ENCODE measurements around the gene PER2. TPM values are rescaled to one million over a fixed set of nuclear protein-coding genes. Genes with fewer than 3 reads are reported as not detected.
A peak's percentile ranks its signal among the peaks of the same experiment; 100 is the strongest.

Gene PER2
- total and polyA plus RNA-seq, 4 donors, result 5.5 to 9.9 (median 9.3) TPM

- Histone ChIP-seq H3K4me3 (ENCODE audit: low read depth, low read length) (no peak overlapping the region), H3K36me3 (ENCODE audit: control insufficient read depth, insufficient read depth, low read length) (peaks cover 78% of the 10 kb centered on the region), H3K27me3 (ENCODE audit: control insufficient read depth, insufficient read depth, low read length) (no peaks in the 10 kb centered on the region), H3K27ac (ENCODE audit: low read depth, low read length) (no peak overlapping the region), H3K4me1 (ENCODE audit: control insufficient read depth, insufficient read depth, low read length) (no peaks in the 10 kb centered on the region), H3K9me3 (ENCODE audit: control insufficient read depth, insufficient read depth, low read length) (no peaks in the 10 kb centered on the region)
- 98% methylated on average over 9 of the region's 13 CpGs for WGBS (ENCODE audit: insufficient coverage)
- DNase-seq (ENCODE audit: low read depth in 4 of 6, low spot score in 6 of 6), result no peak
These were observed 17.3 kb downstream of the PER2 start for GRCh38 chr2:238271061-238271554.

- WGBS (ENCODE audit: insufficient coverage), result 92% methylated on average over 7 of the region's 9 CpGs
- no peak overlapping the region for H3K27ac ChIP-seq (ENCODE audit: low read depth, low read length)
- DNase-seq (ENCODE audit: low read depth in 4 of 6, low spot score in 6 of 6), result no peak
- H3K9me3 ChIP-seq (ENCODE audit: control insufficient read depth, insufficient read depth, low read length), result no peaks in the 10 kb centered on the region
- H3K36me3 ChIP-seq (ENCODE audit: control insufficient read depth, insufficient read depth, low read length), result peaks cover 79% of the 10 kb centered on the region
- no peaks in the 10 kb centered on the region for H3K4me1 ChIP-seq (ENCODE audit: control insufficient read depth, insufficient read depth, low read length)
- no peaks in the 10 kb centered on the region for H3K27me3 ChIP-seq (ENCODE audit: control insufficient read depth, insufficient read depth, low read length)
- H3K4me3 ChIP-seq (ENCODE audit: low read depth, low read length), result no peak overlapping the region
These were observed 17.8 kb downstream of the PER2 start for GRCh38 chr2:238270606-238271005.

DNA sequence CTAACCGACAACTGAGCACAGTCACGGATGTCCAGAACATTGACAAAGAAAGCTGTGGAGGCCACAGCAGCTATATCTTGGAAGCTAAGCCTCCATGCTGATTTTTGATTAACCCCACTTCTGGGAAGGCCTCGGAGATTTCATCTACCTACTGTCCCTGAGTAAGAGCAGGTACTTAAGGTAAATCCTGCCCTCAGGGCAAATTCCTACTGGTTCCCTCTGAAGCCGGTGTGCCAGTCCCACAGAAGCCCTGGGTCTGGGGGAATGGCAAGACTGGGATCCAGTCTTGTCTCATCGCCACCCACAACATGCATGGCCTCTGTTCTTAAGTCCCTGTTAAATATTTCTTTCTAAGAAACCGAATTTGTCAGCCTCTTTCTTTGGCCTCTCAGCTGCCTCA lies 18.7 kb downstream of the PER2 start:
- Histone ChIP-seq H3K4me1 (ENCODE audit: control insufficient read depth, insufficient read depth, low read length) (no peaks in the 10 kb centered on the region), H3K4me3 (ENCODE audit: low read depth, low read length) (no peak overlapping the region), H3K9me3 (ENCODE audit: control insufficient read depth, insufficient read depth, low read length) (no peaks in the 10 kb centered on the region), H3K27me3 (ENCODE audit: control insufficient read depth, insufficient read depth, low read length) (no peaks in the 10 kb centered on the region), H3K36me3 (ENCODE audit: control insufficient read depth, insufficient read depth, low read length) (peaks cover 76% of the 10 kb centered on the region), H3K27ac (ENCODE audit: low read depth, low read length) (no peak overlapping the region)
- WGBS (ENCODE audit: insufficient coverage), result 94% methylated on average over 2 of the region's 6 CpGs
- no peak for DNase-seq (ENCODE audit: low read depth in 4 of 6, low spot score in 6 of 6)

DNA sequence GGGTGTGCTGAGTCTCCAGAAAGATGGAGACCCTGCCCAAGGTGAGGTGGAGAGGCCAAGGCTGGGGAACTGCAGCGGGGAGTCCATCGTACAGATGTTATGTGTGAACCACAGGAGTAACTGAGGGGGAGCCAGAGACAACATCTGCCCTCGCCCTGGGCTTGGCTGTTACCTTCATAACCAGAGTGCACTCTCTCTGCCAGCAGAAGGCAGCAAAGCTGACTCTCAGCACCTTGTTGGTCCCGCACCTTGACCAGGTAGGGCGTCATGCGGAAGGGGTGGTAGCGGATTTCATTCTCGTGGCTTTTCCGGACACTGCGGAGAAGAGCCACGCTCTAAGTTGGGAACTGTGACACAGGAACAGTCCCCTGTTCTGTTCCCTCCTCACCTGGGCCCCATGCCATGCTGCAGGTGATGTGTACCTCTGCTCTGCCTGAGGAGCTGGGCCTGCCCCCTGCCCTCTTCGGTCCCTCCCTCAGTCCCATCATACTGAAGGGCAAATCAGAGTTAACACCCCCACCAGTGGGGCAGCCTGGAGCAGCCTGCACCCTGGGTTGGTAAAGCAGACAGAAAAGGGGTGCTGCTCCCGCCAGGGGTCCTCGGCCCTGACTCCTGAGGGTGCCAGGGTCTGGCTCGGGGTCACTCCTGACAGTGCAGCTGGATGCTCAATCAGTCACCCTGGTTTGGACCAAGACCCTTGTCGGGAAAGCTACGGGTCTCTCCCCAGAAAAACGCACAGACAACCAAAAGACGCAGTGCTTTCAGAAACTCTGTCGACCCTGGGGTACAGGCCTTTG lies 20.3 kb downstream of the PER2 start:
- DNase-seq (ENCODE audit: low read depth in 4 of 6, low spot score in 6 of 6), result no peak
- Histone ChIP-seq H3K4me3 (ENCODE audit: low read depth, low read length) (no peak overlapping the region), H3K4me1 (ENCODE audit: control insufficient read depth, insufficient read depth, low read length) (peaks cover 11% of the 10 kb centered on the region), H3K36me3 (ENCODE audit: control insufficient read depth, insufficient read depth, low read length) (peaks cover 74% of the 10 kb centered on the region), H3K27ac (ENCODE audit: low read depth, low read length) (no peak overlapping the region), H3K9me3 (ENCODE audit: control insufficient read depth, insufficient read depth, low read length) (no peaks in the 10 kb centered on the region), H3K27me3 (ENCODE audit: control insufficient read depth, insufficient read depth, low read length) (no peaks in the 10 kb centered on the region)
- 96% methylated on average over 20 of the region's 20 CpGs for WGBS (ENCODE audit: insufficient coverage)

DNA sequence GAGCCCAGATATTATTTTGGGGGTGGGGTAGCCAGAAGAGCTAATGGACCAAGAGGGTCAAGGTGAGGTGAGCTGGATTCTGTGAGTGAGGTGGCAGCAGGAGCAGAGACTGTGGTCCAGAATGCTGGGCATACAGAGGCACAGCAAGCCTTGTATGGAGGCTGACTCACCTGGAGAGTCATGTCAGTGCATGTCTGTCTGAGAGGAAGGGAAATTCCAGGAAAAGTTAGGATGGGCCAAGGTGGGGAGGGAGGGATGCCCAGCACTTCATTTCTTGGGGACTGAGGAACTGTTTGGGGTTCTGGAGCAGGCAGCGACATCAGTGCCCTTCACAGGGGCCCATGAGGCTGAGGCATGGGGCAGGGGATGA lies 21.1 kb downstream of the PER2 start:
- Histone ChIP-seq H3K36me3 (ENCODE audit: control insufficient read depth, insufficient read depth, low read length) (peaks cover 73% of the 10 kb centered on the region), H3K27ac (ENCODE audit: low read depth, low read length) (no peak overlapping the region), H3K9me3 (ENCODE audit: control insufficient read depth, insufficient read depth, low read length) (no peaks in the 10 kb centered on the region), H3K4me1 (ENCODE audit: control insufficient read depth, insufficient read depth, low read length) (peaks cover 19% of the 10 kb centered on the region), H3K4me3 (ENCODE audit: low read depth, low read length) (no peak overlapping the region), H3K27me3 (ENCODE audit: control insufficient read depth, insufficient read depth, low read length) (no peaks in the 10 kb centered on the region)
- WGBS (ENCODE audit: insufficient coverage), result 100% methylated on average over 1 of the region's 1 CpG
- DNase-seq (ENCODE audit: low read depth in 4 of 6, low spot score in 6 of 6), result no peak

GRCh38 chr2:238265605-238266004 lies 22.8 kb downstream of the PER2 start:
- Histone ChIP-seq H3K27me3 (ENCODE audit: control insufficient read depth, insufficient read depth, low read length) (no peaks in the 10 kb centered on the region), H3K4me1 (ENCODE audit: control insufficient read depth, insufficient read depth, low read length) (peaks cover 35% of the 10 kb centered on the region), H3K36me3 (ENCODE audit: control insufficient read depth, insufficient read depth, low read length) (peaks cover 77% of the 10 kb centered on the region), H3K4me3 (ENCODE audit: low read depth, low read length) (no peak overlapping the region), H3K27ac (ENCODE audit: low read depth, low read length) (no peak overlapping the region), H3K9me3 (ENCODE audit: control insufficient read depth, insufficient read depth, low read length) (no peaks in the 10 kb centered on the region)
- WGBS (ENCODE audit: insufficient coverage), result 94% methylated on average over 5 of the region's 11 CpGs
- DNase-seq (ENCODE audit: low read depth in 4 of 6, low spot score in 6 of 6), result no peak

DNA sequence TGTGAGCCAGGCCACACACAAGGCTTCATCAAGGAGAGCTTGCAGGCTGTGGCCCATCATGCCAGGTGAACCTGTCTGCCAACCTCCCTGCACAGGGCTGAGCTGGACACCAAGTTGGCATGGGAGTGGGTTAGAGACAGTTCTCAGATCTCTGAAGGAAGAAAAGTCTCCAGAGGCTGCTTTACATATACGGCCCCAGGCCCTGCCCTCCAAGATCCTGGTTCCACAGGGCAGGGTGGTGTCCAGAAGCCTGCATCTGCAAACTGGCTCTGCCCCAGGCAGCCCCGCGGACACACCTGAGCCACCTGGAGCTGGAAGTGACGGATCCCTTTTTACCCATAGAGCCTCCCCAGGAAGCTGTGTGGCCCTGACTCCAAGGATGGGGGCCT lies 24.3 kb downstream of the PER2 start:
- DNase-seq (ENCODE audit: low read depth in 4 of 6, low spot score in 6 of 6), result no peak
- no peaks in the 10 kb centered on the region for H3K9me3 ChIP-seq (ENCODE audit: control insufficient read depth, insufficient read depth, low read length)
- H3K36me3 ChIP-seq (ENCODE audit: control insufficient read depth, insufficient read depth, low read length), result peaks cover 82% of the 10 kb centered on the region

DNA sequence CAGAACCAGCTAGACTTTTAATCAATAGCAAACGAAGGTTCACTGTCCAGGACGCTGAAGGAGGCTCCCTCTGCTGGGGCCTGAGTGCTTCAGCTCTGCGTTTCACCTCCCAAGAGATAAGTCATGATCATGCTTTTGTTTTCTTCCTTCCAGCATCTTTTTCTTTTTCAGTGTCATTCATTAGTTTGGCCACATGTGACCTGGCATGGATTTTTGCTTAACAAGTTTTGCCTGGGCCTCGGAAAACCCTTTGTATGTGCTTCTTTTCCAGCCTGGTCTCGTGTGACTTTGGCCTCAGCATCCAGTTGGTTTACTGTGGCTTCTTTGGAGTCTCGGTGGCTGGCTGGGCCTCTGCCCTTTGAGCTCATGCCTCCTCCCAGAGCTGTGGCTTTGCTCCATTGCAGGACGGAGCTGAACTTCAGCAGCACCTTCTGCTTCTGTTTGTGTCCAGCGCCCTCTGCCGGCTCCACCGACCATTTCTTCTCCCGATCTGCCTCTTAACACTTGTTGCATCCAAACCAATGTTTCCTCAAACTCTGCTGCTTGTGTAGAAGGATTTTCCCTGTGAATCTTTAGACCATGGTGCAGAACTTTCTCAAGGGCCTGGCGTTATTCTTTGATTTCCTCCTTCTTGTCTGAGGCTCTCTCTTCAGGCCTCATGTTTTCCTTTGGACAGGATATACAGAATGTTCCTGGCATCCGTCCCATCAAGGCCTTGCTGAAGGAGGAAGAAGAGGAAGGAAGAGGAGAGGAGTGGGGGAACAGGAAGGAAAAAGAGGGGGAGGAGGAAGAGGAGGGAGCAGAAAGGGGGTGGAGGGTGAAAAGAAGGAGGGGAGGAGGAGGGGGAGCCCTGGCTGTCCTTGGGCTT lies 25.0 kb downstream of the PER2 start:
- Histone ChIP-seq H3K4me3 (ENCODE audit: low read depth, low read length) (no peak overlapping the region), H3K9me3 (ENCODE audit: control insufficient read depth, insufficient read depth, low read length) (no peaks in the 10 kb centered on the region), H3K36me3 (ENCODE audit: control insufficient read depth, insufficient read depth, low read length) (peaks cover 85% of the 10 kb centered on the region), H3K27me3 (ENCODE audit: control insufficient read depth, insufficient read depth, low read length) (no peaks in the 10 kb centered on the region), H3K4me1 (ENCODE audit: control insufficient read depth, insufficient read depth, low read length) (peaks cover 37% of the 10 kb centered on the region), H3K27ac (ENCODE audit: low read depth, low read length) (peak overlapping the region; percentile 61)
- WGBS (ENCODE audit: insufficient coverage), result 43% methylated on average over 11 of the region's 13 CpGs
- peak in 4 of 6 donors; percentile 72 to 94 (median 88) for DNase-seq (ENCODE audit: low read depth in 4 of 6, low spot score in 6 of 6)

More for the DNA sequence above, 24.3 kb downstream of the PER2 start:
- Histone ChIP-seq H3K27me3 (ENCODE audit: control insufficient read depth, insufficient read depth, low read length) (no peaks in the 10 kb centered on the region), H3K27ac (ENCODE audit: low read depth, low read length) (no peak overlapping the region), H3K4me3 (ENCODE audit: low read depth, low read length) (no peak overlapping the region), H3K4me1 (ENCODE audit: control insufficient read depth, insufficient read depth, low read length) (peaks cover 37% of the 10 kb centered on the region)
- WGBS (ENCODE audit: insufficient coverage), result 100% methylated on average over 1 of the region's 4 CpGs

DNA sequence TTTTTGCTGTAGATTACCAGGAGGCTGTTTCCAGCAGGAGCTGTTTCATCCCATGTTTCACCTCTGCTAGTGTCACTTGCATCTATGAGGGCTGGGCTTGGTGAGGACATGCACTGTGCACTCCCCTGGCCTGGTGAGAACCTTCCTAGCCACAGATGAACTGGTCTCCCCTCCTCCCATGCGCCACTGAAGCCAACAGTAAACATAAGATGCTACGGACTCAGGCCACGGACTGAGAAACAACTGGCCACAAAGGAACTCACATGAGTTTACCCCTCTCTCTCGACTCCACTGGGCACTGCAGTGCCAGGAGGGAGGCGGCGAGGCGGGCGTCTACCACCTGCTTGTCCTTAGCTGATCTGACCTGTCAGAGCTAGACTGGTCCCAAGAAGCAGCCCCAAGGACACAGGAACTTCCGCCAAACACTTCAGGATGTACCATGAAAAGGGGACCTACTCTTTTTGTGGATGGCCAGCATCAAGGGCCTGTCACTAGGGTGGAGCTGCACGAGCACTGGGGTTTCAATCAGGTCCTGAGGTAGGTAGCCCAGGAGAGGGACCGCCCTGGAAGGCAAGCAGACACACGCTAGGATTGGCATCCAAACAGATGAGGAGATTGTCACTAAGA lies 25.8 kb downstream of the PER2 start:
- H3K27me3 ChIP-seq (ENCODE audit: control insufficient read depth, insufficient read depth, low read length), result no peaks in the 10 kb centered on the region
- 98% methylated on average over 9 of the region's 12 CpGs for WGBS (ENCODE audit: insufficient coverage)
- H3K27ac ChIP-seq (ENCODE audit: low read depth, low read length), result peak overlapping the region; percentile 61
- no peaks in the 10 kb centered on the region for H3K9me3 ChIP-seq (ENCODE audit: control insufficient read depth, insufficient read depth, low read length)
- peaks cover 85% of the 10 kb centered on the region for H3K36me3 ChIP-seq (ENCODE audit: control insufficient read depth, insufficient read depth, low read length)
- H3K4me3 ChIP-seq (ENCODE audit: low read depth, low read length), result no peak overlapping the region
- DNase-seq (ENCODE audit: low read depth in 4 of 6, low spot score in 6 of 6), result no peak
- H3K4me1 ChIP-seq (ENCODE audit: control insufficient read depth, insufficient read depth, low read length), result peaks cover 37% of the 10 kb centered on the region

Data from spinal cord (tissue), 10 donors.